ENCODE data around the gene FLT3. TPM values are rescaled to one million over a fixed set of nuclear protein-coding genes. Genes with fewer than 3 reads are reported as not detected.

Gene FLT3
- total and polyA plus RNA-seq, 12 donors = 0.07 to 0.95 (median 0.16) TPM; not detected in 5

GRCh38 chr13:27969082-27969865 is 131.1 kb downstream of the FLT3 start, which contains the start of gene CDX2:
Gene CDX2, minus strand, starts transcription at chr13:27969315. Its CDS starts 309 bp downstream, at chr13:27969006.
- H3K27me3 ChIP-seq = peaks cover 60 to 100% (median 100%) of the 10 kb centered on the region in 7 donors
- peaks cover 0 to 35% (median 13%) of the 10 kb centered on the region in 9 donors for H3K4me1 ChIP-seq
- TF ChIP-seq CTCF (IDR thresholded peaks at IDR 0.05) = no peak
- 3% methylated on average over 34 of the region's 34 CpGs for WGBS, 2 donors
- no peak for DNase-seq
- H3K4me3 ChIP-seq = peak within 1 kb of the TSS in 1 of 10 donors; percentile 10
- no peak for ATAC-seq
- intact Hi-C loops (cut with DNase I) = no loop called here
- no peak within 1 kb of the TSS for H3K27ac ChIP-seq
- H3K36me3 ChIP-seq = no peaks in the 10 kb centered on the region
- no peaks in the 10 kb centered on the region for H3K9me3 ChIP-seq

- H3K27me3 ChIP-seq = peaks cover 60 to 100% (median 100%) of the 10 kb centered on the region in 7 donors
- H3K27ac ChIP-seq = no peak overlapping the region
- H3K4me1 ChIP-seq = peaks cover 0 to 35% (median 13%) of the 10 kb centered on the region in 9 donors
- DNase-seq (no peak), ATAC-seq (peak in 1 of 8 donors; percentile 22)
- intact Hi-C loops (cut with DNase I) = no loop called here
- peak overlapping the region in 1 of 10 donors; percentile 10 for H3K4me3 ChIP-seq
- WGBS, 2 donors = 1% methylated on average over 82 to 85 of the region's 86 CpGs
- no peaks in the 10 kb centered on the region for H3K36me3 ChIP-seq
- H3K9me3 ChIP-seq = no peaks in the 10 kb centered on the region
- no peak for TF ChIP-seq CTCF (IDR thresholded peaks at IDR 0.05)
Measured at GRCh38 chr13:27968316-27969081, 131.9 kb downstream of the FLT3 start.

GRCh38 chr13:27967736-27968315 is 132.6 kb downstream of the FLT3 start:
- intact Hi-C loops (cut with DNase I) = no loop called here
- 1 to 2% methylated on average over 33 of the region's 33 CpGs for WGBS, 2 donors
- H3K4me1 ChIP-seq = peaks cover 0 to 35% (median 13%) of the 10 kb centered on the region in 9 donors
- no peak for DNase-seq
- ATAC-seq = no peak
- no peak for TF ChIP-seq CTCF (IDR thresholded peaks at IDR 0.05)
- no peak overlapping the region for H3K27ac ChIP-seq
- no peaks in the 10 kb centered on the region for H3K9me3 ChIP-seq
- H3K4me3 ChIP-seq = peak overlapping the region in 1 of 10 donors; percentile 10
- no peaks in the 10 kb centered on the region for H3K36me3 ChIP-seq
- H3K27me3 ChIP-seq = peaks cover 60 to 100% (median 100%) of the 10 kb centered on the region in 7 donors

GRCh38 chr13:27967203-27967735 is 133.1 kb downstream of the FLT3 start:
- intact Hi-C loops (cut with DNase I) = no loop called here
- Histone ChIP-seq H3K9me3 (no peaks in the 10 kb centered on the region), H3K4me3 (no peak overlapping the region), H3K27ac (no peak overlapping the region), H3K27me3 (peaks cover 60 to 100% (median 100%) of the 10 kb centered on the region in 7 donors), H3K36me3 (no peaks in the 10 kb centered on the region), H3K4me1 (peaks cover 0 to 35% (median 13%) of the 10 kb centered on the region in 9 donors)
- DNase-seq (no peak), ATAC-seq (no peak)
- WGBS, 2 donors = 2 to 4% methylated on average over 18 of the region's 18 CpGs
- no peak for TF ChIP-seq CTCF (IDR thresholded peaks at IDR 0.05)
